CD4-positive, alpha-beta memory T cell (primary cell): ENCODE measurements around the gene SELENON. TPM values are rescaled to one million over a fixed set of nuclear protein-coding genes. Genes with fewer than 3 reads are reported as not detected.
A peak's percentile ranks its signal among the peaks of the same experiment; 100 is the strongest.
"Not testable (repeated sequence)": the region's sequence is repeated elsewhere in the genome, so short reads cannot be mapped to it uniquely, and the experiment has no call there.

Experiments
- CTCF ChIA-PET: fragments of 350-600 bp; sonication (Branson Sonifier 250); formaldehyde crosslinking; loops from one replicate; lab custom pipeline; 2021; ENCODE audit warnings: inconsistent platforms; ENCODE audit not compliant: partially characterized antibody; lab: Charles Lee
- POLR2A ChIA-PET: fragments of 350-600 bp; sonication (Branson Sonifier 250); formaldehyde crosslinking; loops from one replicate; lab custom pipeline; 2021; ENCODE audit not compliant: partially characterized antibody; lab: Charles Lee
- DNase-seq, 5 donors: peaks; one replicate each; pipeline versions ENCODE4 v3.0.0 to v3.0.0-alpha.2; 2020 to 2022; ENCODE audit warnings: mixed read lengths in 1 of 5
- H3K27ac ChIP-seq: one replicate; pipeline ENCODE4 v1.7.0; 2013; ENCODE audit warnings: low read depth, low read length
- H3K27me3 ChIP-seq: 2 replicates; pipeline ENCODE4 v1.7.0; 2013; ENCODE audit warnings: mild to moderate bottlenecking, low read length, moderate library complexity; ENCODE audit not compliant: insufficient read depth
- H3K36me3 ChIP-seq: 2 replicates; pipeline ENCODE4 v1.7.0; 2013; ENCODE audit warnings: mild to moderate bottlenecking, low read length, moderate library complexity; ENCODE audit not compliant: insufficient read depth
- H3K4me1 ChIP-seq: 2 replicates; pipeline ENCODE4 v1.7.0; 2013; ENCODE audit warnings: mild to moderate bottlenecking, low read length, moderate library complexity; ENCODE audit not compliant: insufficient read depth
- H3K4me3 ChIP-seq, 2 donors: one replicate each; pipeline ENCODE4 v1.7.0; 2013; ENCODE audit warnings: low read length in 2 of 2, mild to moderate bottlenecking in 1 of 2
- H3K9me3 ChIP-seq, 2 donors: one replicate each; pipeline ENCODE4 v1.7.0; 2013; ENCODE audit warnings: low read length in 2 of 2, control low read depth in 1 of 2; ENCODE audit not compliant: control insufficient read depth in 1 of 2
- H3K27ac Mint-ChIP-seq, 7 donors: one replicate each; pipeline ENCODE4 v1.8.0; 2020 to 2021; ENCODE audit warnings: mixed read lengths in 7 of 7, mild to moderate bottlenecking in 6 of 7, inconsistent platforms in 3 of 7, moderate library complexity in 3 of 7
- H3K27me3 Mint-ChIP-seq, 2 donors: one replicate each; pipeline ENCODE4 v1.8.0; 2020 to 2021; ENCODE audit warnings: mixed read lengths in 2 of 2
- H3K36me3 Mint-ChIP-seq, 2 donors: one replicate each; pipeline ENCODE4 v1.8.0; 2020 to 2021; ENCODE audit warnings: mixed read lengths in 2 of 2, inconsistent platforms in 1 of 2, mild to moderate bottlenecking in 1 of 2
- H3K4me1 Mint-ChIP-seq, 4 donors: one replicate each; pipeline ENCODE4 v1.8.0; 2020 to 2021; ENCODE audit warnings: mixed read lengths in 4 of 4, mild to moderate bottlenecking in 1 of 4
- H3K4me3 Mint-ChIP-seq, 8 donors: one replicate each; pipeline ENCODE4 v1.8.0; 2020 to 2021; ENCODE audit warnings: mixed read lengths in 8 of 8, mild to moderate bottlenecking in 7 of 8, moderate library complexity in 6 of 8, inconsistent platforms in 3 of 8
- H3K9me3 Mint-ChIP-seq, 8 donors: one replicate each; pipeline ENCODE4 v1.8.0; 2020 to 2021; ENCODE audit warnings: mixed read lengths in 8 of 8, mild to moderate bottlenecking in 5 of 8, inconsistent platforms in 3 of 8, moderate library complexity in 1 of 8
- intact Hi-C: fragments of 100-400 bp; cut with micrococcal nuclease; formaldehyde crosslinking; loops from one replicate; pipeline ENCODE4 v1.15.1; 2023
- polyA plus RNA-seq, 2 donors: library from polyadenylated mRNA; unstranded; fragments of 300-500 nt; fragmentation: Illumina TruSeq; gene quantifications; one replicate each; pipeline ENCODE4 v1.2.3, GENCODE V29; 2021
- total RNA-seq, 2 experiments: library from RNA; stranded (reverse); gene quantifications; one replicate each; pipeline ENCODE4 v1.2.3, GENCODE V29; 2021

The SELENON gene
- total and polyA plus RNA-seq, 4 experiments from 2014 or later, result 0.65 to 26.2 (median 15.6) TPM

DNA sequence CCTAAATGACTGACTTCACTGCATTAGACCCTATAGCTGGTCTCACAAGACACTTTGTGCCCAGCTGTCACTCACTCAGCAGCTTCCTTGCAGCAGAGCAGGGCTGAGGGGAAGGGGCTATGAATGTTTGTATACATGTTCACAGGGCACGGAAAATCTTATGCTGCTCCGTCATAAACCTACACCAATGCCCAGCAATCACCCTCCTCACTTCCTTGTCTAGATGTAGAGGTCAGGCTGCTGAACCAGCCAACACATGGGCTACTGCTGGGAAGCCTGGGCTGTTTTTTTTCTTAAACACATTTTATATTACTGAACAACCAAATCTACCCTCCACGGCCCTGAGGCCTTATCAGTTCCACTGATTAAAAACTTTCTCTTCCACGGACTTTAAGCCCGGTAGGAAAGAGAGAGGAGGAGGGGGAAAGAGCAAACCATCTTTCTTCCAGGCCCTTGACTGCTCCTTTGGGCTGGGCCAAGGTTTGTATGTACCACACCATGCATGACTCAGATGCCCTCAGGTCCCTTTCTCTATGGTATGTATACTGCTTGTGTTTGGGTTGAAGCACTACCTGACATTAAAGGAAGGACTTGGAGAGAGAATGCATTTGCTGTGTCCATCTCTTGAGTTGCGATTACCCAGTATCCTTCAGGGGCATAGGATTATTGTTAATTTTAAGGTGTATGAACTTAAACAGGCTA lies 32.5 kb downstream of the SELENON start:
- Histone ChIP-seq H3K27ac (no peak overlapping the region), H3K9me3 (no peaks in the 10 kb centered on the region), H3K4me3 (no peak overlapping the region), H3K27me3 (no peaks in the 10 kb centered on the region), H3K36me3 (peaks cover 56% of the 10 kb centered on the region), H3K4me1 (peaks cover 10% of the 10 kb centered on the region)
- DNase-seq, result no peak
- peaks cover 0 to 11% (median 2%) of the 10 kb centered on the region in 4 donors for H3K4me1 Mint-ChIP-seq
- H3K4me3 Mint-ChIP-seq, result no peak overlapping the region
- H3K27ac Mint-ChIP-seq, result peak overlapping the region in 1 of 7 donors; percentile 60
- no peaks in the 10 kb centered on the region for H3K9me3 Mint-ChIP-seq
- intact Hi-C loops, result no loop called here
- CTCF ChIA-PET, result no interaction called here
- peaks cover 44 to 55% of the 10 kb centered on the region in 2 donors for H3K36me3 Mint-ChIP-seq
- no peaks in the 10 kb centered on the region for H3K27me3 Mint-ChIP-seq
- POLR2A ChIA-PET, result interaction anchor here (1.5 kb wide), 1 partner anchor 12 kb away, joined by 15 read pairs; the partner anchor contains the start of gene MTFR1L

DNA sequence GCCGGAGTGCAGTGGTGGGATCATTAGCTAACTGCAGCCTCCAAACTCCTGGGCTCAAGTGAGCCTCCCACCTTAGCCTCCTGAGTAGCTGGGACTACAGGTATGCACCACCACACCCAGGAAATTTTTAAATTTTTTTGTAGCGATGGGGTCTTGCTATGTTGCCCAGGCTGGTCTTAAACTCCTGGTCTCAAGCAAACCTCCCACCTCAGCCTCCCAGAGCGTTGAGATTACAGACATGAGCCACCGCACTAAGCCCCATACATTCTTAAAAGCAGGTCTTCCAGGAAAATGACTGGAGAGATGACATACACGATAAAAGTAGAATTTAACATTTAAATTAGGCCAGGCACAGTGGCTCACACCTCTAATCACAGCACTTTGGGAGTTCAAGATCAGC lies 33.2 kb downstream of the SELENON start:
- DNase-seq, result no peak
- Mint-ChIP-seq H3K4me1 (peaks cover 0 to 11% (median 1%) of the 10 kb centered on the region in 4 donors), H3K27ac (no peak overlapping the region), H3K36me3 (peaks cover 41 to 51% of the 10 kb centered on the region in 2 donors), H3K27me3 (no peaks in the 10 kb centered on the region), H3K9me3 (no peaks in the 10 kb centered on the region), H3K4me3 (no peak overlapping the region)
- H3K27ac ChIP-seq, result no peak overlapping the region
- no peaks in the 10 kb centered on the region for H3K27me3 ChIP-seq
- H3K4me1 ChIP-seq, result peaks cover 10% of the 10 kb centered on the region
- ChIA-PET POLR2A (no interaction called here), CTCF (no interaction called here)
- H3K4me3 ChIP-seq, result no peak overlapping the region
- intact Hi-C loops, result no loop called here
- H3K36me3 ChIP-seq, result peaks cover 56% of the 10 kb centered on the region
- H3K9me3 ChIP-seq, result no peaks in the 10 kb centered on the region

DNA sequence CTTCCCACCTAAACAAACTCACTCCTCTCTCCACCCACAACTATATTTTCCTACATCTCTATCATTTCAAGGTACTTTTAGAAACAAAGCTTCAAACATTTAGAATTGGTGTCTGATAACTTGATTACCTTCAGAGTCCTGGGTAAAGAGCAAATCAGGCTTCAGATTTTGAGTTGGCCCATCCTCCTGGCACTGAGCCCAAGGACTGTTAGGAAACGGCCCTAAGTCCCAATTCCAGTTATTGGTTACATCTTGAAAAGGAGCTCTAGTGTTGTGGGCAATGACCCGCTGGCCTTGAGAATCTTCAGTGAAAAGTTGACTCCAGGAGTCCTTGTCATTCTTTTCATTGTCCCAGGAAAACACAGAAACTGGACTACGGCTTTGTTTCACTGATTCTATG lies 34.9 kb downstream of the SELENON start:
- Mint-ChIP-seq H3K4me3 (peak overlapping the region in 1 of 8 donors; percentile 52), H3K9me3 (peaks cover 0 to 6% (median under 1%) of the 10 kb centered on the region in 8 donors), H3K36me3 (peaks cover 29 to 38% of the 10 kb centered on the region in 2 donors), H3K27ac (no peak overlapping the region), H3K4me1 (peaks cover 0 to 11% (median 1%) of the 10 kb centered on the region in 4 donors), H3K27me3 (no peaks in the 10 kb centered on the region)
- Histone ChIP-seq H3K4me3 (no peak overlapping the region), H3K36me3 (peaks cover 47% of the 10 kb centered on the region), H3K4me1 (peaks cover 10% of the 10 kb centered on the region), H3K27me3 (no peaks in the 10 kb centered on the region), H3K9me3 (no peaks in the 10 kb centered on the region), H3K27ac (no peak overlapping the region)
- ChIA-PET POLR2A (interaction anchor here (1.1 kb wide), 1 partner anchor 163 kb away, joined by 3 read pairs; the partner anchor contains the start of gene PAFAH2), CTCF (interaction anchor here (1.1 kb wide), 1 partner anchor 10 kb away, joined by 3 read pairs; no protein-coding TSS in a partner anchor)
- intact Hi-C loops, result no loop called here
- no peak for DNase-seq

DNA sequence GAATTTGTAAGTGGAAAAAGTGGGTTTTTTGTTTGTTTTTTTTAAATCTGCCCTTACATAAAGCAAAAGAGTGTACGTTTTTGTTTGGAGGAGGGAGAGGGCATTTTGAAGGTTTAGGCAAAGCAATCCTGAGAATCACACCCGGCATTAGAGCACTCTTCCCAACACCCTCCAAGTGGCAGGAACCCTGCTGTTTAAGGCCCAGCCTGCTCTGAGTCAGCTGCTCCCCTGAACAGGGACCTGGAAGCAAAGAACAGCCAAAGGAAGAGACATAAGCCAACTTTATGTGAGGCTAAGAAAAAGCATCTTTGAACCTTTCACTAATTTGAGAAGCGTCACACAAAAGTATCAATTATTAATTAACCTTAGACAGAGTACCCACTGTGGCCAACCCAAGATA lies 36.7 kb downstream of the SELENON start:
- H3K4me3 Mint-ChIP-seq, result no peak overlapping the region
- Histone ChIP-seq H3K36me3 (peaks cover 29% of the 10 kb centered on the region), H3K9me3 (no peaks in the 10 kb centered on the region), H3K27me3 (no peaks in the 10 kb centered on the region), H3K4me1 (peaks cover 10% of the 10 kb centered on the region), H3K4me3 (no peak overlapping the region), H3K27ac (no peak overlapping the region)
- CTCF ChIA-PET, result interaction anchor here (0.7 kb wide), 1 partner anchor 59 kb away, joined by 3 read pairs; no protein-coding TSS in a partner anchor
- H3K36me3 Mint-ChIP-seq, result peaks cover 20% of the 10 kb centered on the region in 2 donors
- peaks cover 0 to 2% (median under 1%) of the 10 kb centered on the region in 4 donors for H3K4me1 Mint-ChIP-seq
- peaks cover 0 to 9% (median 4%) of the 10 kb centered on the region in 8 donors for H3K9me3 Mint-ChIP-seq
- POLR2A ChIA-PET, result no interaction called here
- intact Hi-C loops, result no loop called here
- H3K27me3 Mint-ChIP-seq, result no peaks in the 10 kb centered on the region
- peak overlapping the region in 1 of 7 donors; percentile 67 for H3K27ac Mint-ChIP-seq
- DNase-seq, result no peak

DNA sequence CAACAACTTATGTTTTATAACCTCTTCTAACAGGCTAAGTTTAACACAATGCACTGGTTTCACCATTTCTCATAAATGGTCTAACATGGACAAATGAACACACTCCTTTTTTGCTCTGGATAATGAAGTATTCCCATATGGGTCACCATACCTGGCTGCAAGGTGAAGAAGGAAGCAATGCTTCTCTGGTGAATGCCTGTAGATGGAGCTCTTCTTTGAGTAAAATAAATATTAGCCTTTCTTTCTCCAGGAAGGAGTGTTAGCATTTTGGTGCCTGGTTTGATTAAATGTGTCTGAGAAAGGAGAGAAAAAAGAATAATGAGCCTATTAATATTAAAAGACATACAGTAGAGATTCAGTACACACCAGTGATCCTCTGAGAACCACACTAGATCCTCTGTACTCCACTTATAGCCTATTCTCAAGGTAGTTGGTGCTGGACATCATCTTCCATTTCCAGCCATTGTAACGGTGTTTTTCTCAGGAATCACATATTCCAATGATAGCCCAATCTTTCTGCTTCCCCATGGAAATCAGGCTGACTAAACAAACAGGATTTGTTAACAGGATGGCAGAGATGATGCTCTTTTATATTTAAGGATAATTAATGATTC lies 37.4 kb downstream of the SELENON start:
- Mint-ChIP-seq H3K27ac (peak overlapping the region in 1 of 7 donors; percentile 1), H3K27me3 (no peaks in the 10 kb centered on the region), H3K4me3 (no peak overlapping the region), H3K4me1 (no peaks in the 10 kb centered on the region), H3K36me3 (peaks cover 13 to 14% of the 10 kb centered on the region in 2 donors), H3K9me3 (peaks cover 0 to 9% (median 4%) of the 10 kb centered on the region in 8 donors)
- Histone ChIP-seq H3K9me3 (no peaks in the 10 kb centered on the region), H3K4me1 (peaks cover 3% of the 10 kb centered on the region), H3K36me3 (peaks cover 23% of the 10 kb centered on the region), H3K27ac (no peak overlapping the region), H3K27me3 (no peaks in the 10 kb centered on the region), H3K4me3 (no peak overlapping the region)
- CTCF ChIA-PET, result interaction anchor here (0.7 kb wide), 1 partner anchor 58 kb away, joined by 3 read pairs; no protein-coding TSS in a partner anchor
- intact Hi-C loops, result no loop called here
- POLR2A ChIA-PET, result no interaction called here
- no peak for DNase-seq

DNA sequence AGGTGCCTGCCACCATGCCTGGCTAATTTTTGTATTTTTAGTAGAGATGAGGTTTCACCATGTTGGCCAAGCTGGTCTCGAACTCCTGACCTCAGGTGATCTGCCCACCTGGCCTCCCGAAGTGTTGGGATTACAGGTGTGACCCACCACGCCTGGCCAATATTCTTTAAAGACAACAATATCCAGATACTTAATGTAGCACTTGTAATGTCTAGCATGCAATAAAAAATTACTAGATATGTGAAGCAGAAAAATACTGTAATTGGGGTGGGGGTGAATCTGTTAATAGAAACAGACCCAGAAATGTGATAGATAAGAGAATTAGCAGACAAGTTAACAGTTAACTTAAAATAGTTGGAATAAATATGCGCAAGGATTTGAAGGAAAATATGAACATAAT lies 39.8 kb downstream of the SELENON start:
- POLR2A ChIA-PET, result not testable (repeated sequence)

DNA sequence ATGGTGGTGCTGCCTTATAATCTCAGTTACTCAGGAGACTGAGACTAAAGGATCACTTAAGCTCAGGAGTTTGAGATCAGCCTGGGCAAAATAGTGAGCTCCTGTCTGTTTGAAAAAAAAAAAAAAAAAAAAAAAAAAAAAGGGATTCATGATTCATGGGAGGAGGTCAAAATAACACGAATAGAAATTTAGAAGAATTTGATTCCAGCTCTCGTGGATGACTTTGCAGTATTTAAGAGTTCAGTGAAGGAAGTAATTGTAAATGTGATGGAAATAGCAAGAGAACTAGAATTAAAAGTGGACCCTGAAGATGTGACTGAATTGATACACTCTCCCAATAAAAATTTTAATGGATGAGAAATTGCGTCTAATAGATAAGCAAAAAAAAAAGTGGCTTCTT lies 43.5 kb downstream of the SELENON start:
- no peak for DNase-seq
- Mint-ChIP-seq H3K27ac (no peak overlapping the region), H3K36me3 (peaks cover 0 to 5% of the 10 kb centered on the region in 2 donors), H3K27me3 (no peaks in the 10 kb centered on the region), H3K4me1 (no peaks in the 10 kb centered on the region), H3K4me3 (no peak overlapping the region), H3K9me3 (peaks cover 0 to 9% (median 4%) of the 10 kb centered on the region in 8 donors)
- intact Hi-C loops, result no loop called here
- ChIA-PET CTCF (no interaction called here), POLR2A (no interaction called here)
- Histone ChIP-seq H3K9me3 (no peaks in the 10 kb centered on the region), H3K27me3 (no peaks in the 10 kb centered on the region), H3K36me3 (no peaks in the 10 kb centered on the region), H3K4me1 (no peaks in the 10 kb centered on the region), H3K27ac (no peak overlapping the region), H3K4me3 (no peak overlapping the region)

More for the DNA sequence above, 39.8 kb downstream of the SELENON start:
- H3K27me3 Mint-ChIP-seq, H3K27ac Mint-ChIP-seq, H3K9me3 ChIP-seq, H3K4me3 ChIP-seq, intact Hi-C loops, CTCF ChIA-PET, H3K36me3 ChIP-seq, H3K27ac ChIP-seq, H3K4me3 Mint-ChIP-seq, H3K36me3 Mint-ChIP-seq, H3K9me3 Mint-ChIP-seq, H3K4me1 ChIP-seq, DNase-seq, H3K27me3 ChIP-seq, H3K4me1 Mint-ChIP-seq: not testable (repeated sequence)
